ENCODE data around the gene EXT2.

DNA sequence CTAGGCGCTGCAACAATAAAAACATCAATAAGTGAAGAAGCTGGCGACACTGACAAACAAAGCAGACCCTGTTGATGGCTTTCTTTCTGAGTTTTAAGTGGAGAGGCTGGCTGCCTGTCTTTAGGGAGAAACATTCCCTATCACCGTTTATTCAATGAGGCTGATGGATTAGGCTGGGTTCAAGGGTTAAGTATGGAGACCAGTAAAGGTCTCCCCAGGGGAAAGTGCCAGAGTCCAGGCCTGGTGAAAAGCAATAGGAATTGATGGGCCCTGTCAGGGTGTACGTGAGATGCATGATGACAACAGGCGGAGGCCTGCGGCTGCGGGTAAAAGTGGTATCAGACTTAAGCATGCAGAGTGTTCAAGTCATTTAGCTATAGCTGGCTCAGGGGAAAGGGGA lies 111.8 kb downstream of the EXT2 start:
- TF ChIP-seq CTCF (conservative IDR thresholded peaks at IDR 0.05 in 1 of 2, IDR thresholded peaks at IDR 0.05 in 1 of 2; ENCODE audit: low read depth in 1 of 2, low read length in 2 of 2) (no peak), EZH2 (IDR thresholded peaks at IDR 0.05; ENCODE audit: low read length, missing control alignments) (no peak)
